Loucy (cell line): ENCODE data around the gene PAN3.

Source experiments
- CTCF ChIP-seq: fragments of 200-600 bp; sonication (generic); conservative IDR thresholded peaks from 2 replicates; pipeline ENCODE4 v1.5.1; 2014; ENCODE audit warnings: mild to moderate bottlenecking, antibody characterized with exemption, low read length
- EZH2phosphoT487 ChIP-seq: fragments of 200-600 bp; IDR thresholded peaks from 2 replicates; pipeline ENCODE4 v1.6.1; 2018; ENCODE audit warnings: antibody characterized with exemption, mild to moderate bottlenecking, moderate library complexity, borderline replicate concordance

GRCh38 chr13:28320209-28320608 lies 181.9 kb downstream of the PAN3 start:
- TF ChIP-seq EZH2phosphoT487, result no peak
- TF ChIP-seq CTCF, result no peak
